Mesendoderm (in vitro differentiated cells): Measurements from ENCODE around the gene ENDOV.

Source experiments
- DNase-seq: peaks from one replicate; pipeline ENCODE4 v3.0.0; 2013
- H2AK5ac ChIP-seq: 2 replicates; pipeline ENCODE4 v1.6.1; 2013; ENCODE audit warnings: low read length, inconsistent platforms
- H2BK120ac ChIP-seq: 2 replicates; pipeline ENCODE4 v1.6.1; 2013; ENCODE audit warnings: low read depth, mild to moderate bottlenecking, low read length, moderate library complexity, mixed read lengths
- H2BK15ac ChIP-seq: replicated peaks from 2 replicates; pipeline ENCODE4 v1.6.1; 2013; ENCODE audit warnings: low read depth, mild to moderate bottlenecking, moderate library complexity
- H2BK5ac ChIP-seq: 2 replicates; pipeline ENCODE4 v1.6.1; 2013; ENCODE audit warnings: low read length, inconsistent platforms
- H3K18ac ChIP-seq: 2 replicates; pipeline ENCODE4 v1.6.1; 2013; ENCODE audit warnings: mild to moderate bottlenecking, low read length, mixed read lengths
- H3K23ac ChIP-seq: one replicate; pipeline ENCODE4 v1.6.1; 2013; ENCODE audit warnings: low read length
- H3K27ac ChIP-seq: 2 replicates; pipeline ENCODE4 v1.5.1; 2013; ENCODE audit warnings: low read depth, mild to moderate bottlenecking, inconsistent platforms, low read length, moderate library complexity
- H3K27me3 ChIP-seq: 2 replicates; pipeline ENCODE4 v1.6.1; 2013; ENCODE audit warnings: low read length, control low read depth, mild to moderate bottlenecking, inconsistent platforms; ENCODE audit not compliant: insufficient read depth, poor library complexity
- H3K36me3 ChIP-seq: 2 replicates; pipeline ENCODE4 v1.6.1; 2013; ENCODE audit warnings: low read length, inconsistent platforms; ENCODE audit not compliant: control insufficient read depth, insufficient read depth
- H3K4ac ChIP-seq: one replicate; pipeline ENCODE4 v1.6.1; 2013; ENCODE audit warnings: low read depth, mild to moderate bottlenecking, low read length, moderate library complexity
- H3K4me1 ChIP-seq: 2 replicates; pipeline ENCODE4 v1.6.1; 2013; ENCODE audit warnings: low read depth, low read length, inconsistent platforms; ENCODE audit not compliant: control insufficient read depth
- H3K4me2 ChIP-seq: 2 replicates; pipeline ENCODE4 v1.6.1; 2013; ENCODE audit warnings: low read length
- H3K4me3 ChIP-seq: 2 replicates; pipeline ENCODE4 v1.5.1; 2013; ENCODE audit warnings: mild to moderate bottlenecking, low read length
- H3K56ac ChIP-seq: one replicate; pipeline ENCODE4 v1.6.1; 2013; ENCODE audit warnings: low read length
- H3K79me1 ChIP-seq: 2 replicates; pipeline ENCODE4 v1.6.1; 2013; ENCODE audit warnings: low read length, inconsistent platforms
- H3K79me2 ChIP-seq: 2 replicates; pipeline ENCODE4 v1.6.1; 2013; ENCODE audit warnings: mild to moderate bottlenecking, low read length; ENCODE audit not compliant: control insufficient read depth, insufficient read depth
- H3K9ac ChIP-seq: 2 replicates; pipeline ENCODE4 v1.6.1; 2013; ENCODE audit warnings: low read length, inconsistent platforms
- H4K5ac ChIP-seq: one replicate; pipeline ENCODE4 v1.6.1; 2013; ENCODE audit warnings: low read length
- H4K8ac ChIP-seq: one replicate; pipeline ENCODE4 v1.6.1; 2013; ENCODE audit warnings: low read depth, mild to moderate bottlenecking, control low read depth, low read length, moderate library complexity
- WGBS: extraction: QIAGEN DNeasy Blood & Tissue Kit; methylation state at CpG from one replicate; pipeline ENCODE4 v1.1.7; 2013; ENCODE audit warnings: low lambda C conversion rate, missing lambda C conversion rate; ENCODE audit not compliant: insufficient coverage; ENCODE audit errors: extremely low coverage; 5-methylcytosine and 5-hydroxymethylcytosine counted together

Gene ENDOV

DNA sequence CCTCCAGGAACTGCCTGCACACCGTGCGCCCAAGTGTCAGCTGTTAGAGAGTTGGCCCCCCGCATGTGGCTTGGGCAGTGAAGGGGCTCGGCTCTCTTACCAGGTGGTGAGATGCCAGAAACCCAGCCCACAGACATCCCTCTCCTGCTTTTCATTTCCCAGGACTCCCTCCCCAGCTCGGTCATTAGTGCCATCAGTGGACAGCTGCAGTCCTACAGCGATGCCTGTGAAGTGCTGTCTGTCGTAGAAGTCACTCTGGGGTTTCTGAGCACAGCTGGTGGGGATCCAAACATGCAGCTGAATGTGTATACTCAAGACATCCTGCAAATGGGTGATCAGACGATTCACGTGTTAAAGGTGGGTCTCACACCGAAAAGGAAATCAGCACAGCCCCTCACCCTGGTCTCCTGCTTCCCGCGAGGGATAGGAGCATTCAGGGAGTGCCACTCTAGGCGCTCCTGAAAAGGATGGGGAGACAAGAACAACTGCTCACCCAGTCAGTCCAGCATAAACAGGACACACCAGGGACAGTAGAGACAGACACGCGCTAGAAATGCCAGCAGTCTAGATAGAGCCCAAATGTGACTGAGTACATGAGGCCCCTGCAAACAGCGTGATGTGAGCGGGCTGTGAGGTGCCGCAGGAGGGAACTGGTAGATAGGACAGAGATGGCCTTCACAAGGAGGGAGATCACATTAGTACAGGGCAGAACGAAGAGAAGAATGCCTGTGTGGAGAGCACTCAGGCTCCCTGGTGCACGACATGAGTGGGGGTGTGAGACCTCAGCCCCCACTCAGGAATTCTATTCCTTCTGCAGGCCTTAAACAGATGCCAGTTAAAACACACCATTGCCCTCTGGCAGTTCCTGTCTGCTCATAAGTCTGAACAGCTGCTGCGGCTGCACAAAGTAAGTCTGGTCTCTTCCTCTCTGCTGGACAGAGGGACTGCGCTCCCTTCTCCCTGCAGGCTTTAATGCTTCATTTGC, 25.7 kb upstream of the ENDOV start:
- Histone ChIP-seq H3K79me1 (no peaks in the 10 kb centered on the region), H2BK5ac (no peak overlapping the region), H3K27me3 (no peaks in the 10 kb centered on the region), H3K79me2 (no peaks in the 10 kb centered on the region), H3K36me3 (no peaks in the 10 kb centered on the region), H2AK5ac (no peak overlapping the region), H4K5ac (no peak overlapping the region), H3K4ac (no peak overlapping the region), H3K56ac (no peak overlapping the region), H3K4me2 (no peak overlapping the region), H3K4me1 (no peaks in the 10 kb centered on the region), H3K4me3 (no peak overlapping the region), H4K8ac (no peak overlapping the region), H3K23ac (no peak overlapping the region), H3K27ac (no peak overlapping the region), H2BK120ac (no peak overlapping the region), H2BK15ac (no peak overlapping the region), H3K18ac (no peak overlapping the region), H3K9ac (no peak overlapping the region)
- no CpG with 5 or more reads among the region's 22 CpGs for WGBS
- DNase-seq: no peak

- Histone ChIP-seq H3K4me3 (no peak overlapping the region), H3K27ac (no peak overlapping the region), H2AK5ac (no peak overlapping the region), H2BK15ac (no peak overlapping the region), H3K36me3 (no peaks in the 10 kb centered on the region), H3K4me2 (no peak overlapping the region), H3K9ac (no peak overlapping the region), H3K18ac (no peak overlapping the region), H3K56ac (no peak overlapping the region), H3K79me1 (no peaks in the 10 kb centered on the region), H3K79me2 (no peaks in the 10 kb centered on the region), H2BK5ac (no peak overlapping the region), H2BK120ac (no peak overlapping the region), H4K5ac (no peak overlapping the region), H3K4ac (no peak overlapping the region), H4K8ac (no peak overlapping the region), H3K27me3 (no peaks in the 10 kb centered on the region), H3K4me1 (peaks cover 21% of the 10 kb centered on the region), H3K23ac (no peak overlapping the region)
- DNase-seq: no peak
- no CpG with 5 or more reads among the region's 15 CpGs for WGBS
These were observed 21.6 kb upstream of the ENDOV start for GRCh38 chr17:80393241-80393890.

GRCh38 chr17:80393961-80394360, 21.0 kb upstream of the ENDOV start:
- H3K9ac ChIP-seq: no peak overlapping the region
- no peaks in the 10 kb centered on the region for H3K36me3 ChIP-seq
- no peaks in the 10 kb centered on the region for H3K79me2 ChIP-seq
- H3K27ac ChIP-seq: no peak overlapping the region
- H3K4me3 ChIP-seq: no peak overlapping the region
- H4K8ac ChIP-seq: no peak overlapping the region
- no peak overlapping the region for H2AK5ac ChIP-seq
- H4K5ac ChIP-seq: no peak overlapping the region
- no peak overlapping the region for H3K18ac ChIP-seq
- no peak overlapping the region for H3K23ac ChIP-seq
- peaks cover 21% of the 10 kb centered on the region for H3K4me1 ChIP-seq
- H2BK120ac ChIP-seq: no peak overlapping the region
- H2BK5ac ChIP-seq: no peak overlapping the region
- no peak overlapping the region for H3K4ac ChIP-seq
- H3K79me1 ChIP-seq: no peaks in the 10 kb centered on the region
- WGBS: no CpG with 5 or more reads among the region's 4 CpGs
- no peak overlapping the region for H3K56ac ChIP-seq
- H3K27me3 ChIP-seq: no peaks in the 10 kb centered on the region
- H2BK15ac ChIP-seq: no peak overlapping the region
- H3K4me2 ChIP-seq: no peak overlapping the region
- DNase-seq: no peak

- H3K56ac ChIP-seq: no peak overlapping the region
- no peaks in the 10 kb centered on the region for H3K36me3 ChIP-seq
- no peak overlapping the region for H3K4me2 ChIP-seq
- no peak overlapping the region for H3K18ac ChIP-seq
- H3K9ac ChIP-seq: no peak overlapping the region
- no CpG with 5 or more reads among the region's 11 CpGs for WGBS
- no peak overlapping the region for H3K4ac ChIP-seq
- no peaks in the 10 kb centered on the region for H3K27me3 ChIP-seq
- no peak overlapping the region for H3K23ac ChIP-seq
- no peak overlapping the region for H2BK120ac ChIP-seq
- no peak overlapping the region for H2AK5ac ChIP-seq
- H2BK15ac ChIP-seq: no peak overlapping the region
- no peak overlapping the region for H2BK5ac ChIP-seq
- no peaks in the 10 kb centered on the region for H3K79me2 ChIP-seq
- H3K4me3 ChIP-seq: no peak overlapping the region
- peaks cover 21% of the 10 kb centered on the region for H3K4me1 ChIP-seq
- H3K27ac ChIP-seq: no peak overlapping the region
- H4K8ac ChIP-seq: no peak overlapping the region
- no peaks in the 10 kb centered on the region for H3K79me1 ChIP-seq
- DNase-seq: peak; percentile 54
- H4K5ac ChIP-seq: no peak overlapping the region
These were observed 20.2 kb upstream of the ENDOV start for GRCh38 chr17:80394629-80395216.

- H3K4me3 ChIP-seq: no peak overlapping the region
- no CpG with 5 or more reads among the region's 15 CpGs for WGBS
- H4K5ac ChIP-seq: no peak overlapping the region
- H3K56ac ChIP-seq: peak overlapping the region; percentile 17
- H4K8ac ChIP-seq: no peak overlapping the region
- H2BK120ac ChIP-seq: no peak overlapping the region
- peak; percentile 30 for DNase-seq
- H3K36me3 ChIP-seq: no peaks in the 10 kb centered on the region
- H3K27ac ChIP-seq: no peak overlapping the region
- H3K18ac ChIP-seq: no peak overlapping the region
- H3K4me2 ChIP-seq: no peak overlapping the region
- H2AK5ac ChIP-seq: no peak overlapping the region
- H2BK5ac ChIP-seq: no peak overlapping the region
- H3K79me1 ChIP-seq: no peaks in the 10 kb centered on the region
- H2BK15ac ChIP-seq: no peak overlapping the region
- H3K4me1 ChIP-seq: peaks cover 21% of the 10 kb centered on the region
- H3K9ac ChIP-seq: no peak overlapping the region
- no peak overlapping the region for H3K23ac ChIP-seq
- H3K79me2 ChIP-seq: no peaks in the 10 kb centered on the region
- no peaks in the 10 kb centered on the region for H3K27me3 ChIP-seq
- no peak overlapping the region for H3K4ac ChIP-seq
These were observed 19.4 kb upstream of the ENDOV start for GRCh38 chr17:80395402-80396151.
